ENCODE results near the gene GPC5.

The GPC5 gene

GRCh38 chr13:91657283-91657682 lies 258.9 kb downstream of the GPC5 start:
- TF ChIP-seq CREB1 (IDR thresholded peaks at IDR 0.05; ENCODE audit: low read depth): no peak
- no peak for TF ChIP-seq NFIC (IDR thresholded peaks at IDR 0.05)
- no peak for TF ChIP-seq FOXM1 (IDR thresholded peaks at IDR 0.05; ENCODE audit: borderline replicate concordance, low read depth)
- TF ChIP-seq MAX (IDR thresholded peaks at IDR 0.05): no peak
- TF ChIP-seq ZBTB7A (IDR thresholded peaks at IDR 0.05; ENCODE audit: low read depth): no peak
- TF ChIP-seq TCF12 (IDR thresholded peaks at IDR 0.05; ENCODE audit: low read depth): no peak
- no peak for TF ChIP-seq RAD21 (IDR thresholded peaks at IDR 0.05; ENCODE audit: low read depth)
- no peak for TF ChIP-seq TEAD4 (IDR thresholded peaks at IDR 0.05)
- TF ChIP-seq EGR1 (IDR thresholded peaks at IDR 0.05): no peak
- no peak for TF ChIP-seq REST (IDR thresholded peaks at IDR 0.05; ENCODE audit: low read depth)
- no peak for TF ChIP-seq USF1 (IDR thresholded peaks at IDR 0.05)

- TF ChIP-seq TAF1 (IDR thresholded peaks at IDR 0.05; ENCODE audit: low read depth) (no peak), NFIC (IDR thresholded peaks at IDR 0.05) (no peak), EGR1 (IDR thresholded peaks at IDR 0.05) (no peak)
Observed at GRCh38 chr13:91659256-91660075, 261.0 kb downstream of the GPC5 start.

GRCh38 chr13:91660076-91660415 lies 261.6 kb downstream of the GPC5 start:
- TF ChIP-seq YY1 (IDR thresholded peaks at IDR 0.05; ENCODE audit: low read depth): no peak
- no peak for TF ChIP-seq TEAD4 (IDR thresholded peaks at IDR 0.05)
- TF ChIP-seq FOXM1 (IDR thresholded peaks at IDR 0.05; ENCODE audit: borderline replicate concordance, low read depth): no peak
- TF ChIP-seq TCF12 (IDR thresholded peaks at IDR 0.05; ENCODE audit: low read depth): no peak
- no peak for TF ChIP-seq ZBTB7A (IDR thresholded peaks at IDR 0.05; ENCODE audit: low read depth)
- TF ChIP-seq RAD21 (IDR thresholded peaks at IDR 0.05; ENCODE audit: low read depth): no peak
- no peak for TF ChIP-seq NFIC (IDR thresholded peaks at IDR 0.05)
- no peak for TF ChIP-seq CREB1 (IDR thresholded peaks at IDR 0.05; ENCODE audit: low read depth)

- TF ChIP-seq EGR1 (IDR thresholded peaks at IDR 0.05): no peak
- no peak for TF ChIP-seq FOXM1 (IDR thresholded peaks at IDR 0.05; ENCODE audit: borderline replicate concordance, low read depth)
- TF ChIP-seq TEAD4 (IDR thresholded peaks at IDR 0.05): no peak
- no peak for TF ChIP-seq NFIC (IDR thresholded peaks at IDR 0.05)
- no peak for TF ChIP-seq ZBTB7A (IDR thresholded peaks at IDR 0.05; ENCODE audit: low read depth)
- no peak for TF ChIP-seq TCF12 (IDR thresholded peaks at IDR 0.05; ENCODE audit: low read depth)
- TF ChIP-seq MAX (IDR thresholded peaks at IDR 0.05): no peak
- TF ChIP-seq USF1 (IDR thresholded peaks at IDR 0.05): no peak
- no peak for TF ChIP-seq YY1 (IDR thresholded peaks at IDR 0.05; ENCODE audit: low read depth)
- TF ChIP-seq TAF1 (IDR thresholded peaks at IDR 0.05; ENCODE audit: low read depth): no peak
- no peak for TF ChIP-seq REST (IDR thresholded peaks at IDR 0.05; ENCODE audit: low read depth)
- TF ChIP-seq EP300 (IDR thresholded peaks at IDR 0.05; ENCODE audit: borderline replicate concordance): no peak
- TF ChIP-seq RAD21 (IDR thresholded peaks at IDR 0.05; ENCODE audit: low read depth): no peak
- TF ChIP-seq CEBPB (IDR thresholded peaks at IDR 0.05): no peak
- no peak for TF ChIP-seq CREB1 (IDR thresholded peaks at IDR 0.05; ENCODE audit: low read depth)
Observed at GRCh38 chr13:91661692-91662490, 263.5 kb downstream of the GPC5 start.

GRCh38 chr13:91664039-91664438 lies 265.6 kb downstream of the GPC5 start:
- TF ChIP-seq CEBPB (IDR thresholded peaks at IDR 0.05) (no peak), ZBTB7A (IDR thresholded peaks at IDR 0.05; ENCODE audit: low read depth) (no peak), MAX (IDR thresholded peaks at IDR 0.05) (no peak), CREB1 (IDR thresholded peaks at IDR 0.05; ENCODE audit: low read depth) (no peak), EP300 (IDR thresholded peaks at IDR 0.05; ENCODE audit: borderline replicate concordance) (no peak), TCF12 (IDR thresholded peaks at IDR 0.05; ENCODE audit: low read depth) (no peak), EGR1 (IDR thresholded peaks at IDR 0.05) (no peak), TAF1 (IDR thresholded peaks at IDR 0.05; ENCODE audit: low read depth) (no peak), REST (IDR thresholded peaks at IDR 0.05; ENCODE audit: low read depth) (no peak), NFIC (IDR thresholded peaks at IDR 0.05) (no peak), YY1 (IDR thresholded peaks at IDR 0.05; ENCODE audit: low read depth) (no peak), FOXM1 (IDR thresholded peaks at IDR 0.05; ENCODE audit: borderline replicate concordance, low read depth) (no peak), RAD21 (IDR thresholded peaks at IDR 0.05; ENCODE audit: low read depth) (no peak), TEAD4 (IDR thresholded peaks at IDR 0.05) (no peak), USF1 (IDR thresholded peaks at IDR 0.05) (no peak)
